Activated CD8-positive, alpha-beta memory T cell treated with anti-CD3 and anti-CD28 coated beads for 36 hours (primary cell): Measurements from ENCODE around the gene MADD. TPM values are rescaled to one million over a fixed set of nuclear protein-coding genes. Genes with fewer than 3 reads are reported as not detected.

Experiments used
- CTCF ChIA-PET: fragments of 350-600 bp; sonication (Branson Sonifier 250); formaldehyde crosslinking; loops from one replicate; lab custom pipeline; 2021; ENCODE audit warnings: antibody characterized with exemption; lab: Charles Lee
- POLR2A ChIA-PET: fragments of 350-600 bp; sonication (Branson Sonifier 250); formaldehyde crosslinking; loops from one replicate; lab custom pipeline; 2021; ENCODE audit warnings: antibody characterized with exemption; lab: Charles Lee
- total RNA-seq, 2 experiments: library from RNA; stranded (reverse); gene quantifications; one replicate each; pipeline ENCODE4 v1.2.3, GENCODE V29; 2021

The MADD gene
- total RNA-seq, 2 experiments from 2014 or later: 56.1 to 58.1 TPM

DNA sequence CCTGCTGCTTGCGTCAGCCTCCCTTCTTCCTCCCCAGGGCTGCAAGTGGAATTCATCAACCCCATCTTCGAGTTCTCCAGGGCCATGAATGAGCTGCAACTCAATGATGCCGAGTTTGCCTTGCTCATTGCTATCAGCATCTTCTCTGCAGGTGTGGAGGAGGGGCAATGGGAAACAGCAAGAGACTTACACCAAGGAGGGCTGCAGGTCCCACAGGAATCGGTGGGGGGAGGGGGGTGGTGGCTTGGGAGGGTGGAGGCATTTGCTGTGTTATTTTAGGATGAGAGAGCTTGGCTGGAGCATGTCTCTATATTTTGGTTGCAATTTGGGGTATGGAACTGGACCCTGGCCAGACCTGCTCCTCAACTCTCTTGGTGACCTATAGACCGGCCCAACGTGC lies 2.1 kb upstream of the MADD start:
- ChIA-PET POLR2A (interaction anchor here (1.2 to 1.5 kb wide), 2 partner anchors 20 to 53 kb away, joined by 3 to 7 read pairs; partner anchors contain the start of gene ACP2), CTCF (interaction anchor here (0.7 to 1.7 kb wide), 2 partner anchors 8 to 19 kb away, joined by 3 to 5 read pairs; partner anchors contain the start of gene ACP2)

DNA sequence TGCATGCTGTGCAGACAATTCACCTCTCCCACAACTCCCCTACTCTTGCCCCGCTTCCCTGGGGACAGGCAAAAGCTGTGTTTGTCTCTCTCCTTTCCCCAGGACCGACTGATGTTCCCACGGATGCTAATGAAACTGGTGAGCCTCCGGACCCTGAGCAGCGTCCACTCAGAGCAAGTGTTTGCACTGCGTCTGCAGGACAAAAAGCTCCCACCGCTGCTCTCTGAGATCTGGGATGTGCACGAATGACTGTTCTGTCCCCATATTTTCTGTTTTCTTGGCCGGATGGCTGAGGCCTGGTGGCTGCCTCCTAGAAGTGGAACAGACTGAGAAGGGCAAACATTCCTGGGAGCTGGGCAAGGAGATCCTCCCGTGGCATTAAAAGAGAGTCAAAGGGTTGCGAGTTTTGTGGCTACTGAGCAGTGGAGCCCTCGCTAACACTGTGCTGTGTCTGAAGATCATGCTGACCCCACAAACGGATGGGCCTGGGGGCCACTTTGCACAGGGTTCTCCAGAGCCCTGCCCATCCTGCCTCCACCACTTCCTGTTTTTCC lies 1.4 kb upstream of the MADD start:
- ChIA-PET POLR2A (interaction anchor here (1.2 to 1.5 kb wide), 2 partner anchors 21 to 53 kb away, joined by 3 to 7 read pairs; partner anchors contain the start of gene ACP2), CTCF (interaction anchor here (1.7 kb wide), 1 partner anchor 20 kb away, joined by 5 read pairs; the partner anchor contains the start of gene ACP2)

DNA sequence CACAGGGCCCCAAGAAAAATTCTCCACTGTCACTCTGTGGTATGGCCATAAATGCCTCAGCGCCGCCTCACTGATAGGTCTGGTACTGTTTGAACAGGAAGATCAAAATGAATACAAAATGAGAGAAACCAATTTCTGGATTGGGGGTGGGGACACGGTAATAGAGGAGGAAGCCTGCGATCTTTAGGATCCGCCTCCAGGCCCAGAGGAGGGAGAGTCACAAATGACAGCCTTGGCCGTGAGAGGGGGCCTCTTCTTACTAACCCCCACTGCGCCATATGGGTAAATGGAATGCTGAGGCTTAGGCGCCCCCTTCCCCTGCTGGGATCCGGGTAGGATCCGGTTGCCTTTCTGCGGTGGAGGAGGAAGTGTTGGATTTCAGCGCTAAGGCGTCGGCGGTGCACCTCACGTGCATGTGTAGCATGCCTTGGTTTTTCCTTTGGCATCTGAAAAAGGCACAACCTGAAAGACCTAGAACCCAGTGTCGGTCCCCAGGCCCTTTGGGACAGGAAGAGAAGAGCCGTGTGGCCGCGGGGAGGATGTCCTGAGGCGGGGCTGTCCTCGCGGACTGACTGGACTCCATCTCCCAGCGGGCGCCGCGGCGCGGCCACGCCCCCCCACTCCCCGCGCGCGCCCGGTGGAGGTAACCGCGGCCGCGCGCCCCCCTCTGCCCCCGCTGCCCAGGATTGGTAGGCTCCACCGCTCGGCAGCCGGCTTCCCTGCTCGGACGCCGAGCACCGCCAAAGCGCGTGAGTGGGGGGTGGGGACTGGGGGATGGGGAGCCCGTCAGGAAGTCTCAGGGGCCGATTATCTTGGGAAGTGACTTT lies 718 bp upstream of the MADD start:
- POLR2A ChIA-PET: interaction anchor here (1.5 kb wide), 1 partner anchor 21 kb away, joined by 7 read pairs; the partner anchor contains the start of gene ACP2
- CTCF ChIA-PET: interaction anchor here (0.6 to 1.7 kb wide), 2 partner anchors 20 to 652 kb away, joined by 3 to 5 read pairs; partner anchors contain the start of genes ACP2, ATG13 and HARBI1

DNA sequence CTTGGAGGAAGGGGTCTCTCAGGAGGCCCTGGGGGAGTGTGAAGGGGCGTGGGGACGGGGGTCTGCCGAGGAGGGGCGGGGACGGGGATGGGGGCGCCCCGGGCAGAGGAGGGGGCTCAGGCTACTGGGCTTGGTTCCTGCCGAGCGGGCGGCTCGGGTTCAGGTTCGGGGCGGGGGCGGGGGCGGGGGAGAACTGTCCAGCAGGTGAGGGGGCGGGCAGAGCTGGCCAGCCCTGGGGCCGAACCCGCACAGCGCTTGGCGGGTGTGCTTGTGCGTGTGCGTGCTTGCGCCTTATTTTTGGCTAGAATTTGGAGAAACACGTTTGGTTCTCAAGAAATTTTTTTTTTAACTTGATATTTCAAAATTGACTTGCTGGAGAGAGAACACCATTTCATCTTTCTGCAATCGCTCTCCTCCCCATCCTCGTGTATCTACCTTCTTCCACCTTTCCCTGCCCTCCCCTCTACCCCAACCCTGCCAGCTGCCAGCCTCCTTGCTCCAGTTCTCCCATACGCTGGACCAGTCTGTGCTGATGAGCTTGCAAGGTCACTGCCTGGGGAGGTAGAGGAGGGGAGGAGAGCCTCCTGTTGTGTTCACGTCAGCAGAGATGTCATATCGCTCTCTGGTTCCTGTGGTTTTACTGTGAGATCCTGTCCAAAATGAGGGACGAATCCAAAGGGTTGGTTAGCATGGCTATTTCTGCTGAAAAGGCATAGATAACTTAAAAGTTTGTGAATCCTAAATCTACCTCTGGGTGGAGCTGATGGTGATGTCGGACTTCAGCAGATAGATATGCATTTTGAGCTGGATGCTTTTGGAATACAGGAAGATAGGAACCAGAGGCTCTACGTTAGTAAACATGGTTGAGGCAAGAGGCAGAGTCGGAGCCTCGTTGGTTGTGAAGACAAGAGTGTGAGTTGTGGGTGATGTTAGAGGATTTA lies 668 bp downstream of the MADD start:
- ChIA-PET POLR2A (interaction anchor here (0.6 to 1.8 kb wide), 6 partner anchors 10 to 393 kb away, joined by 3 to 19 read pairs (median 3); partner anchors contain the start of genes DDB2 and PTPMT1), CTCF (interaction anchor here (0.6 to 2.0 kb wide), 7 partner anchors 92 to 653 kb away, joined by 3 to 9 read pairs (median 3); partner anchors contain the start of genes ARFGAP2, ATG13, HARBI1 and PSMC3)

DNA sequence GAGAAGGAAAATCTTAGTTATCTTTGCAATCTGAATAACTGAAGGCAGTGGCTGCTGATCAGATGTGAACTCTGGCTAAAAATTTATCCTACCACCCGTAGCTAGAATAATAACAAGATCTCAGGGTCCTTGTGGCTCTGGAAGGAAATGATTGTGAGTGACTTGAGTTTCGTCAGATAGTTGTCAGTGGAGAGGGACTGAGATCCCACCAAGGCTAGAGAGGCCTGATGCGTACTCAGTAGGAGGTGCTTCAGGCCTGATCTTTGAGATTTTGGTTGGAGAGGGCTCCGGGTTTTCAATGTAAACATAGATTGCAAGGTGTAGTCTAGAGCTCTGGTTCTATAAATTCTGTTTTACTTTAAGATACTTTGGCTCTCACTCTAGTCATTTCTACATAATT lies 1.4 kb downstream of the MADD start:
- POLR2A ChIA-PET: interaction anchor here (0.6 to 1.8 kb wide), 5 partner anchors 18 to 393 kb away, joined by 3 to 19 read pairs (median 3); partner anchors contain the start of genes DDB2 and PTPMT1

DNA sequence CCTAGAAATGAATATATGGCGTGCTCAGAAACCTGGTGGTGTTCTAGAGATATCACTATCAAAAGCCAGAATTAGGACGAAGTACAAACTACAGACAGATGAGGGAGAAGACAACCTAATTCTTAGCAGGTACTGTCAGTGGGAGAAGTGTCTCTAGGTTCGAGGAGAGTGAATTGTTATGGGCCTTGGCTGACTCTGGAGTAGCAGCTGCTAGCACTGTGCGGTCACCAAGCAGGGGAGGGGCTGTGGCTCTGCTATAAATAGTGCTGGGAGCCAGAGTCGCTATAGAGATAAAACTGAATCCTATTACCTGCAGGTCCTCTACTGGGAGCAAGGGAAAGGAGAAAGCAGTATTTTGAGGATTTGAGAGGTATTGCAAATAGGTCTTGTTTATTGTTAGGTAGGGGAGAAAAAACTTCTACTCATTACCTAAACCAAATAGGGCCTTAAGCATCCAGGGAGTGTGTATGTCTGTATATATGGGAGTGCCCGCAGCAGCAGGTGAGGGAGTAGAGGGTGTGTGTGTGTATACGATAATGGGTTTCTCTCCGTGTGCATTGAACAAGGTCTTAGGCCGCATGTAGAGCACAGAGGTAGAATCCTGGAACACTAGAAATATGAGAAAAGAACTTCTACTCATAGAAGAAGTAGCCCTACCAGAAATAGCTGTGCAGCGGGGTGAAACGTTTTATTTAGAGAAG lies 2.2 kb downstream of the MADD start:
- ChIA-PET POLR2A (interaction anchor here (0.5 to 1.8 kb wide), 2 partner anchors 57 to 173 kb away, joined by 3 to 19 read pairs; partner anchors contain the start of gene DDB2), CTCF (interaction anchor here (1.0 to 2.0 kb wide), 3 partner anchors 39 to 101 kb away, joined by 3 to 9 read pairs (median 3); no protein-coding TSS in a partner anchor)

More for the DNA sequence above, 1.4 kb downstream of the MADD start:
- CTCF ChIA-PET: interaction anchor here (0.6 to 2.0 kb wide), 5 partner anchors 93 to 610 kb away, joined by 3 to 9 read pairs (median 3); partner anchors contain the start of genes ARFGAP2 and PSMC3

DNA sequence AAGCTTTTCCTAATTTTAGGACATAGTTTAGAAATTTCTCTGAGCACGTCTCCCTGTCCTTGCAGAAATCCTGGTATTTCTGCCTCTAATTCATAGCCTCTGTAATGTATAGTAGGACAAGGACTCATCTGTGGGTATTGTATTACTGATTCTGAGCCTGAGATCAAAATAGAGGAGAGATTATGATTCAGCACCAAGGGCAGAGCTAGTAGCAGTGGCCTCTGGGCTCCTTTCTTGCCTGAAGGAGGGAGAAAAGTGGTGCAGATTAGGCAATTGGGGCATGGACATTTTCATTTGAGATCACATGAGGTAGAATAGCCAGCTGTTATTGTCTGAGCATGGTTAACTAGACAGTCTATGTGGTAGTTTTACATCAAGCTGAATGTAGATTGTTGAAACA lies 2.8 kb downstream of the MADD start:
- POLR2A ChIA-PET: interaction anchor here (0.5 kb wide), 1 partner anchor 173 kb away, joined by 3 read pairs; no protein-coding TSS in a partner anchor
- CTCF ChIA-PET: interaction anchor here (0.7 to 1.2 kb wide), 2 partner anchors 16 to 40 kb away, joined by 3 read pairs; no protein-coding TSS in a partner anchor

DNA sequence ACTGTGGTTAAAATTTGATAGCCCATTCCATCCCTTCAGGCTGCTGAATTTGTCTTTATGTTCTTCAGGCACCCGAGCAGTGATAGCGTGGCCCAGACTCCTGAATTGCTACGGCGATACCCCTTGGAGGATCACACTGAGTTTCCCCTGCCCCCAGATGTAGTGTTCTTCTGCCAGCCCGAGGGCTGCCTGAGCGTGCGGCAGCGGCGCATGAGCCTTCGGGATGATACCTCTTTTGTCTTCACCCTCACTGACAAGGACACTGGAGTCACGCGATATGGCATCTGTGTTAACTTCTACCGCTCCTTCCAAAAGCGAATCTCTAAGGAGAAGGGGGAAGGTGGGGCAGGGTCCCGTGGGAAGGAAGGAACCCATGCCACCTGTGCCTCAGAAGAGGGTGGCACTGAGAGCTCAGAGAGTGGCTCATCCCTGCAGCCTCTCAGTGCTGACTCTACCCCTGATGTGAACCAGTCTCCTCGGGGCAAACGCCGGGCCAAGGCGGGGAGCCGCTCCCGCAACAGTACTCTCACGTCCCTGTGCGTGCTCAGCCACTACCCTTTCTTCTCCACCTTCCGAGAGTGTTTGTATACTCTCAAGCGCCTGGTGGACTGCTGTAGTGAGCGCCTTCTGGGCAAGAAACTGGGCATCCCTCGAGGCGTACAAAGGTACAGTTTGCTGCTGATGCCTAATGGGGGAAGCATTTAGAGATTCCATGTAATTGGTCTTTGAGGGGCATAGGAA lies 4.7 kb downstream of the MADD start:
- CTCF ChIA-PET: interaction anchor here (1.5 kb wide), 1 partner anchor 97 kb away, joined by 3 read pairs; no protein-coding TSS in a partner anchor
- POLR2A ChIA-PET: no interaction called here

DNA sequence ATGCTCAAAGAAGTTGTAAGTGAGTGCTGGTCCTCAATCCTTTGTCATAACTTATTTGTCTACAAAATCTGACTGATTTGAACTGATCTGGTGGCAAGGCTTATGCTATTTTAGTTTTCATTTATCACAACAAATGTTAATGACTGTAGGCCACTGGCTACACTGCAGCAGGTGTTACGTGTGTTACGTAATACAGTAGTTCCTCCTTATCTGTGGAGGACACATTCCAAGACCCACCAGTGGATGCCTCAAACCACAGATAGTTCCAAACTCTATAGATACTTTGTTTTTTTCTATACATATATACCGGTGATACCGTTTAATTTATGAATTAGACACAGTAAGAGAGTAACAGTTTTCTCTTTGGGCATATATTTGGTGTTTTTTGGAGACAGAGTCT lies 7.0 kb downstream of the MADD start:
- CTCF ChIA-PET: no interaction called here
- POLR2A ChIA-PET: no interaction called here

DNA sequence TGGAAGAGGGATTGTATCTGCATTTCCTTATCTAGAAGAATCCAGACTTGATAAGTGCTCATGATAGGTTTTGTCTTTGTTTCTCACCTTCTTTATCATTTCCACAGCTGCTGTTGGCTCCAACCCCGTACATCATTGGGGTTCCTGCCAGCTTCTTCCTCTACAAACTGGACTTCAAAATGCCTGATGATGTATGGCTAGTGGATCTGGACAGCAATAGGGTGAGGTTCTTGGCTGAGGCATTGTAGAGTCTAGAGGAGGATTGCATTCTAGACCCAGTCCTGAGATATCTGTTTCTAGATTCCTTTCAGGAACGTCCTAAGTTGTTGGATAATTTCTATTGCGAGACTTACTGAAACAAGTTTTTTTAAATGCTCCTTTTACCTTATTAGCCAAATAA lies 8.1 kb downstream of the MADD start:
- CTCF ChIA-PET: no interaction called here
- POLR2A ChIA-PET: no interaction called here

DNA sequence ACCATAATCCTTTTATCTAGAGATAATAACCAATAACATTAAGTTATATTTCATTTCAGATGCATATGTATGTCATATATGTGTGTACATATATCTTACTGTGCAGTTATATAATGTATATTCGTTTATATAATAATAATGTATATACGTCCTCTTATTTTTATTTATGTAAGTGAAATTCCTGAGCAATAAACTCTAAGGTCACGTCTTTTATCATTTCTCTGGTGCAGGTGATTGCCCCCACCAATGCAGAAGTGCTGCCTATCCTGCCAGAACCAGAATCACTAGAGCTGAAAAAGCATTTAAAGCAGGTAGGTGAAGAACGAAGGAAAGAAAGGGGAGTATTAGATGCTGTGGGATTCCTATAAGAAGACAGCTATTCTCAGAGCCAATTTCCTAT lies 8.8 kb downstream of the MADD start:
- CTCF ChIA-PET: interaction anchor here (0.7 kb wide), 1 partner anchor 95 kb away, joined by 3 read pairs; no protein-coding TSS in a partner anchor
- POLR2A ChIA-PET: no interaction called here

DNA sequence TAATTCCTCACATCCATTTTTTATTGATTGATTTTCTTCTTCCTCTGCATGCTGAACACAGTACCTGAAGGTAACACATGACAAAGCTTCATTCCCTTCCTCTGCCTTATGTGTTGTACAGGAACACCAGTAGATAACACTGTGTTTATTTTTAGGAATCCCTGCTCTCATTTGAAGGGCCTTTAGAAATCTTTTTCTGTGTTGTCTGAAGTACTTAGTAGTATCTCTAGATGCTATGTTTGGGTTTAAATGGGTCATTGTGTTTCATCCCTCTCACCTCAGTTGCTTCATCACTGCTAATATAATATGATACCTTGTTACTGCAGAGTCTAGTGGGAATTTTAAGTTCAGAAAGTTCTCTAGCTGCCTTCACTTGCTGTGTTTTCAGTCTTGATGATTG lies 10.2 kb downstream of the MADD start:
- POLR2A ChIA-PET: no interaction called here
- CTCF ChIA-PET: interaction anchor here (0.6 kb wide), 1 partner anchor 117 kb away, joined by 3 read pairs; no protein-coding TSS in a partner anchor

DNA sequence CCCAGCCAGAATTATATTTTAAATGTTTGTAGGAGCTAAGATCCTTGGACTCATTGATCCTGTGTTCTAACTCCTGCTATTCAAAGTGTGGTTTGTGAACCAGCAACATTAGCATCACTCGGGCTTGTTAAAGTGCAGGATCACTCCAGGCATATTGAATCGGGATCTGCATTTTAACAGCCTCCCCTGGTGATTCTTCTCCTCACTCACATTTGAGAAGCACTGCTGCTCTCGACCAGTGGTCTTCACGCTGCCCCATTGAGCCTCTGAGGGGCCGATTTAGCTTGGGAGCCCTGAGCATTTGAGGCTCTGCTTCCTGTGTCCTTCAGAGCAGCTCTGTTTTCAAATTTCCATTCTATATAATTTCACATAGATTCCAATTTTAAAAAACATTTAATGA lies 10.9 kb downstream of the MADD start:
- ChIA-PET CTCF (no interaction called here), POLR2A (interaction anchor here (1.1 kb wide), 1 partner anchor 11 kb away, joined by 3 read pairs; the partner anchor contains the start of gene MADD)

DNA sequence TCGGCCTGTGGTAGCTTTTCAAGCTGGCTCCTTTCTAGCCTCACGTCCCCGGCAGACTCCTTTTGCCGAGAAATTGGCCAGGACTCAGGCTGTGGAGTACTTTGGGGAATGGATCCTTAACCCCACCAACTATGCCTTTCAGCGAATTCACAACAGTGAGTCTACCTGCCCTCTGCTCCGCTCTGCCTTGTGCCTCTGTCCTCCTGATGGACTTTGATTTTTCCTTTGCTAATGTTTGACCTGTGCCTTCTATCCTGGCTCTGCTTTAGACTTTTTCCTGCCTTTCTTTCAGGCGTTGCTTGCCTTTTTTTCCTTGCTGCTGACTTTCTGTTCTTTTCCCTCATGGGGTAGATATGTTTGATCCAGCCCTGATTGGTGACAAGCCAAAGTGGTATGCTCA lies 12.5 kb downstream of the MADD start:
- POLR2A ChIA-PET: no interaction called here
- CTCF ChIA-PET: no interaction called here

DNA sequence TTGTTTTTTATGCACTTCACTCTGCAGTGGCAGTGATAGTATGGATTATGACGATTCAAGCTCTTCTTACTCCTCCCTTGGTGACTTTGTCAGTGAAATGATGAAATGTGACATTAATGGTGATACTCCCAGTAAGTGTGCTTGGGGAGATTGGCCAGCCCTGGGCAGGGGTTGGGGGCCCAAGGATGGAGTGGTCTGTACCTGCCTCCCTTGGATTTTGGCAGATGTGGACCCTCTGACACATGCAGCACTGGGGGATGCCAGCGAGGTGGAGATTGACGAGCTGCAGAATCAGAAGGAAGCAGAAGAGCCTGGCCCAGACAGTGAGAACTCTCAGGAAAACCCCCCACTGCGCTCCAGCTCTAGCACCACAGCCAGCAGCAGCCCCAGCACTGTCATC lies 14.2 kb downstream of the MADD start:
- POLR2A ChIA-PET: no interaction called here
- CTCF ChIA-PET: no interaction called here

DNA sequence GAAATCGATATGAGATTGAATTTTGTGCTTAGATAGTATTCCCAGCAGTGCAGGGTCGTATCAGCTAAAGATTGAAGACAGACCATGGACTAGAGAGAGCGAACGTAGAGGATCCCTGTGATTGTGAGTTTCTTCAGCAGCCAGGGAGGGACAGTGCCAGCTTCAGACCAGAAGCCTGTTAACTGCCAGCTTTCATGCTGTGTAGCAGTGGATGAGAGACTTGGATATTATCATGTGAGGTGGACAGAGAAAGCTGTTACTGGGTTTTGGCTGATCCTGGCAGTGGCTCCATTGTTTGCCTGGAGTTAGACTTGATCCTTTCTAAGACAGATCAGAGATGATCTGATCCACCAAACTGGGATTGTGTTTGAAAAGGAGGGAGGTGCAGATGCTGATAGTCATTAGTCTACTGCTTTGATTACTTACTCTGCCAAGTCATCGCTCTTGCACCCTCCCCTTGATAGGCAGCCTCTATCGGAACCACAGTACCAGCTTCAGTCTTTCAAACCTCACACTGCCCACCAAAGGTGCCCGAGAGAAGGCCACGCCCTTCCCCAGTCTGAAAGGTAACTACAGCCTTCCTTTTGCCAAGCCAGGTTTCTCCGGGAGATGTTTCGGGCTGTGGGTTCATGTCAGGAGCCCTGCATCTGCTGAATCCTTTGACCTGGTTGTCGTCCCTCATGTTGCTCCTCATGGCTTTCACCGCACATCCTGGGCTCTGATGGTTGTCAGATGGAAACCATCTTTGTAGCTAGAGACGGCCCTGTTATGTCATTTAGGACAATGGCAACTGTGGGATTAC lies 16.2 kb downstream of the MADD start:
- POLR2A ChIA-PET: no interaction called here
- CTCF ChIA-PET: interaction anchor here (0.5 kb wide), 1 partner anchor 95 kb away, joined by 4 read pairs; no protein-coding TSS in a partner anchor
